Gastrocnemius medialis (tissue), 4 donors: ENCODE data around the gene CTSA. TPM values are rescaled to one million over a fixed set of nuclear protein-coding genes. Genes with fewer than 3 reads are reported as not detected.

Experiments used
- ATAC-seq, 2 donors: fragments of 150-250 bp; one replicate each; pipeline ENCODE4 v1.9.1; 2016
- DNase-seq, 2 donors: peaks; one replicate each; pipeline ENCODE4 v3.0.0-alpha.2; 2019
- H3K27ac ChIP-seq, 4 donors: fragments of 200-600 bp; sonication (generic); 1 replicate in 1 of 4; 2 replicates in 3 of 4; pipeline ENCODE4 v1.5.1; 2016 to 2018; ENCODE audit warnings: mild to moderate bottlenecking in 2 of 4, moderate library complexity in 1 of 4
- H3K27me3 ChIP-seq, 3 donors: fragments of 200-600 bp; sonication (generic) in 2 of 3; 1 replicate in 1 of 3; 2 replicates in 2 of 3; pipeline versions ENCODE4 v1.5.1 to v1.6.0; 2016 to 2019; ENCODE audit warnings: mild to moderate bottlenecking in 1 of 3, moderate library complexity in 1 of 3
- H3K36me3 ChIP-seq, 2 donors: fragments of 200-600 bp; sonication (generic) in 1 of 2; one replicate each; pipeline ENCODE4 v1.5.1; 2017 to 2018
- H3K4me1 ChIP-seq, 2 donors: fragments of 200-600 bp; sonication (generic) in 1 of 2; one replicate each; pipeline ENCODE4 v1.5.1; 2016 to 2017; ENCODE audit warnings: mild to moderate bottlenecking in 2 of 2
- H3K4me3 ChIP-seq, 4 donors: fragments of 200-600 bp; sonication (generic) in 3 of 4; 1 replicate in 1 of 4; 2 replicates in 3 of 4; pipeline ENCODE4 v1.5.1; 2016 to 2019; ENCODE audit warnings: mild to moderate bottlenecking in 2 of 4
- H3K9me3 ChIP-seq, 3 donors: fragments of 200-600 bp; sonication (generic) in 2 of 3; 1 replicate in 1 of 3; 2 replicates in 2 of 3; pipeline ENCODE4 v1.5.1; 2016 to 2019
- POLR2A ChIP-seq, 2 donors: fragments of 450-650 bp; IDR thresholded peaks; one replicate each; pipeline ENCODE4 v1.6.1; 2017; ENCODE audit warnings: antibody characterized with exemption in 2 of 2, mild to moderate bottlenecking in 2 of 2, moderate library complexity in 2 of 2
- in situ Hi-C, 4 donors: fragments of 200-750 bp; cut with MboI; loops; one replicate each; pipeline versions ENCODE4 v1.15.0 to v1.8.0; 2017; ENCODE audit warnings: low sequenced_read_pairs in 4 of 4
- intact Hi-C: fragments of 100-400 bp; cut with DNase I; formaldehyde crosslinking; loops from one replicate; pipeline ENCODE4 v1.15.1; 2023; ENCODE audit warnings: low total_unique reads
- total RNA-seq, 4 donors: library from RNA; depleted of rRNA; stranded (reverse); fragments of >200 nt; gene quantifications; one replicate each; pipeline versions ENCODE4 v1.1.0 to v1.2.3, GENCODE V29; 2016
- TF ChIP-seq, protein P1 (sequence below), 5 experiments: fragments of 450-650 bp in 3 of 5; fragments of 200-600 bp in 2 of 5; sonication (generic) in 2 of 5; IDR thresholded peaks in 4 of 5; conservative IDR thresholded peaks in 1 of 5; 1 replicate in 4 of 5; 2 replicates in 1 of 5; pipeline ENCODE4 v1.5.1; 2016 to 2019; ENCODE audit warnings: antibody characterized with exemption in 5 of 5, mild to moderate bottlenecking in 3 of 5, moderate library complexity in 3 of 5

Gene CTSA
- total RNA-seq, 4 donors from 2014 or later = 21.9 to 59.2 (median 46.2) TPM

DNA sequence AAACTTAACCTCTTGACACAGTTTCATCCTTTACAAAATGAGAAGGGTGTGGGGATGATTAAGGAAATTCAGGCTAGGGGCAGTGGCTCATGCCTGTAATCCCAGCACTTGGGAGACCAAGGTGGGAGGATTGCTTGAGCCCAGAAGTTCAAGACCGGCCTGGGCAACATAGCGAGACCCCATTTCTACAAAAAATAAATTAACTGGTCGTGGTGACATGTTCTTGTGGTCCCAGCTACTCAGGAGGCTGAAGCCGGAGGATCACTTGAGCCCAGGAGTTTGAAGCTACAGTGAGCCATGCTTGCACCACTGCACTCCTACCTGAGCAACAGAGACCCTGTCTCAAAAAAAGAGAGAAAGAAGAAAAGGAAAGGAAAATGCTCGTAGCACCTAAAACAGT, 24.7 kb upstream of the CTSA start:
- H3K4me3 ChIP-seq = no peak overlapping the region
- ATAC-seq (no peak), DNase-seq (no peak)
- intact Hi-C loops = no loop called here
- no peaks in the 10 kb centered on the region for H3K9me3 ChIP-seq
- TF ChIP-seq, protein P1, sequence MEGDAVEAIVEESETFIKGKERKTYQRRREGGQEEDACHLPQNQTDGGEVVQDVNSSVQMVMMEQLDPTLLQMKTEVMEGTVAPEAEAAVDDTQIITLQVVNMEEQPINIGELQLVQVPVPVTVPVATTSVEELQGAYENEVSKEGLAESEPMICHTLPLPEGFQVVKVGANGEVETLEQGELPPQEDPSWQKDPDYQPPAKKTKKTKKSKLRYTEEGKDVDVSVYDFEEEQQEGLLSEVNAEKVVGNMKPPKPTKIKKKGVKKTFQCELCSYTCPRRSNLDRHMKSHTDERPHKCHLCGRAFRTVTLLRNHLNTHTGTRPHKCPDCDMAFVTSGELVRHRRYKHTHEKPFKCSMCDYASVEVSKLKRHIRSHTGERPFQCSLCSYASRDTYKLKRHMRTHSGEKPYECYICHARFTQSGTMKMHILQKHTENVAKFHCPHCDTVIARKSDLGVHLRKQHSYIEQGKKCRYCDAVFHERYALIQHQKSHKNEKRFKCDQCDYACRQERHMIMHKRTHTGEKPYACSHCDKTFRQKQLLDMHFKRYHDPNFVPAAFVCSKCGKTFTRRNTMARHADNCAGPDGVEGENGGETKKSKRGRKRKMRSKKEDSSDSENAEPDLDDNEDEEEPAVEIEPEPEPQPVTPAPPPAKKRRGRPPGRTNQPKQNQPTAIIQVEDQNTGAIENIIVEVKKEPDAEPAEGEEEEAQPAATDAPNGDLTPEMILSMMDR (IDR thresholded peaks at IDR 0.05 in 4 of 5, conservative IDR thresholded peaks at IDR 0.05 in 1 of 5) = no peak
- no peak for TF ChIP-seq POLR2A (IDR thresholded peaks at IDR 0.05)
- H3K27ac ChIP-seq = no peak overlapping the region
- H3K4me1 ChIP-seq = no peaks in the 10 kb centered on the region
- H3K27me3 ChIP-seq = no peaks in the 10 kb centered on the region
- in situ Hi-C loops = no loop called here
- H3K36me3 ChIP-seq = no peaks in the 10 kb centered on the region

GRCh38 chr20:45867136-45867818, 23.9 kb upstream of the CTSA start:
- intact Hi-C loops = no loop called here

GRCh38 chr20:45867819-45868176, 23.3 kb upstream of the CTSA start:
- no peaks in the 10 kb centered on the region for H3K36me3 ChIP-seq
- intact Hi-C loops (no loop called here), in situ Hi-C loops (no loop called here)
- no peak overlapping the region for H3K27ac ChIP-seq
- DNase-seq (no peak), ATAC-seq (no peak)
- no peak overlapping the region for H3K4me3 ChIP-seq
- H3K4me1 ChIP-seq = no peaks in the 10 kb centered on the region
- no peaks in the 10 kb centered on the region for H3K9me3 ChIP-seq
- TF ChIP-seq POLR2A (IDR thresholded peaks at IDR 0.05) = no peak
- TF ChIP-seq, protein P1 (IDR thresholded peaks at IDR 0.05 in 4 of 5, conservative IDR thresholded peaks at IDR 0.05 in 1 of 5) = no peak
- no peaks in the 10 kb centered on the region for H3K27me3 ChIP-seq

More at GRCh38 chr20:45867136-45867818, 23.9 kb upstream of the CTSA start:
- H3K4me3 ChIP-seq = no peak overlapping the region
- H3K9me3 ChIP-seq = no peaks in the 10 kb centered on the region
- no peak for DNase-seq
- no peak for ATAC-seq
- no peaks in the 10 kb centered on the region for H3K4me1 ChIP-seq
- in situ Hi-C loops = no loop called here
- TF ChIP-seq, protein P1 (IDR thresholded peaks at IDR 0.05 in 4 of 5, conservative IDR thresholded peaks at IDR 0.05 in 1 of 5) = no peak
- TF ChIP-seq POLR2A (IDR thresholded peaks at IDR 0.05) = no peak
- no peaks in the 10 kb centered on the region for H3K36me3 ChIP-seq
- no peaks in the 10 kb centered on the region for H3K27me3 ChIP-seq
- no peak overlapping the region for H3K27ac ChIP-seq

- Histone ChIP-seq H3K9me3 (no peaks in the 10 kb centered on the region), H3K36me3 (peaks cover 0 to 9% of the 10 kb centered on the region in 2 donors), H3K27ac (no peak overlapping the region), H3K4me1 (no peaks in the 10 kb centered on the region), H3K4me3 (no peak overlapping the region), H3K27me3 (no peaks in the 10 kb centered on the region)
- TF ChIP-seq POLR2A (IDR thresholded peaks at IDR 0.05) = no peak
- TF ChIP-seq, protein P1 (IDR thresholded peaks at IDR 0.05 in 4 of 5, conservative IDR thresholded peaks at IDR 0.05 in 1 of 5) = no peak
- ATAC-seq = no peak
- in situ Hi-C loops (no loop called here), intact Hi-C loops (no loop called here)
- DNase-seq = no peak
These were observed 18.5 kb upstream of the CTSA start for GRCh38 chr20:45872626-45873025.
